Uterus (tissue), 4 donors: ENCODE results near the gene BCAR1. TPM values are rescaled to one million over a fixed set of nuclear protein-coding genes. Genes with fewer than 3 reads are reported as not detected.
"Not testable (repeated sequence)": the region's sequence is repeated elsewhere in the genome, so short reads cannot be mapped to it uniquely, and the experiment has no call there.

Experiments used
- DNase-seq, 2 donors: peaks; one replicate each; pipeline ENCODE4 v3.0.0-alpha.2; 2019 to 2020
- H3K27ac ChIP-seq, 2 donors: fragments of 200-600 bp; sonication (generic); 1 replicate in 1 of 2; 2 replicates in 1 of 2; pipeline ENCODE4 v1.5.1; 2016 to 2018
- H3K27me3 ChIP-seq, 2 donors: fragments of 200-600 bp; sonication (generic); one replicate each; pipeline ENCODE4 v1.5.1; 2018 to 2019; ENCODE audit warnings: control low read depth in 1 of 2
- H3K36me3 ChIP-seq, 2 donors: fragments of 200-600 bp; sonication (generic); one replicate each; pipeline ENCODE4 v1.5.1; 2019; ENCODE audit warnings: control low read depth in 1 of 2
- H3K4me1 ChIP-seq, 2 donors: fragments of 200-600 bp; sonication (generic); one replicate each; pipeline ENCODE4 v1.5.1; 2018 to 2019; ENCODE audit warnings: control low read depth in 1 of 2
- H3K4me3 ChIP-seq, 2 donors: fragments of 200-600 bp; sonication (generic); 1 replicate in 1 of 2; 2 replicates in 1 of 2; pipeline ENCODE4 v1.5.1; 2018 to 2019; ENCODE audit warnings: mild to moderate bottlenecking in 1 of 2
- H3K9me3 ChIP-seq, 2 donors: fragments of 200-600 bp; sonication (generic); one replicate each; pipeline ENCODE4 v1.5.1; 2019; ENCODE audit warnings: control low read depth in 1 of 2
- CTCF ChIP-seq, 4 experiments: fragments of 200-600 bp in 2 of 4; fragments of 450-650 bp in 2 of 4; sonication (generic) in 2 of 4; IDR thresholded peaks; one replicate each; pipeline ENCODE4 v1.5.1; 2016 to 2019; ENCODE audit warnings: antibody characterized with exemption in 4 of 4, mild to moderate bottlenecking in 2 of 4, moderate library complexity in 1 of 4
- POLR2A ChIP-seq, 2 donors: fragments of 450-650 bp; IDR thresholded peaks; one replicate each; pipeline ENCODE4 v1.6.1; 2016; ENCODE audit warnings: antibody characterized with exemption in 2 of 2, mild to moderate bottlenecking in 1 of 2, moderate library complexity in 1 of 2
- intact Hi-C: fragments of 100-400 bp; cut with DNase I; formaldehyde crosslinking; loops from one replicate; pipeline ENCODE4 v1.15.1; 2023; ENCODE audit warnings: low total_unique reads
- total RNA-seq, 4 donors: library from RNA; depleted of rRNA in 3 of 4; stranded (reverse); fragments of >200 nt in 3 of 4; gene quantifications; one replicate each; pipeline versions ENCODE4 v1.1.0 to v1.2.4, GENCODE V29; 2014 to 2023
- donor health status: DM: yes; HTN: yes; CAD: no.

The BCAR1 gene
- total RNA-seq, 4 donors from 2014 or later: 42.8 to 104 (median 47.2) TPM

- Histone ChIP-seq H3K36me3 (no peaks in the 10 kb centered on the region), H3K9me3 (no peaks in the 10 kb centered on the region), H3K27me3 (no peaks in the 10 kb centered on the region), H3K4me1 (no peaks in the 10 kb centered on the region), H3K27ac (no peak overlapping the region), H3K4me3 (no peak overlapping the region)
- intact Hi-C loops: no loop called here
- no peak for DNase-seq
- TF ChIP-seq CTCF (IDR thresholded peaks at IDR 0.05) (no peak), POLR2A (IDR thresholded peaks at IDR 0.05) (no peak)
Observed at GRCh38 chr16:75209944-75210343, 41.5 kb downstream of the BCAR1 start.

GRCh38 chr16:75209514-75209913 is 41.9 kb downstream of the BCAR1 start:
- H3K36me3 ChIP-seq, H3K9me3 ChIP-seq, H3K4me3 ChIP-seq, H3K4me1 ChIP-seq, DNase-seq, H3K27me3 ChIP-seq, H3K27ac ChIP-seq, intact Hi-C loops: not testable (repeated sequence)

- Histone ChIP-seq H3K4me1 (no peaks in the 10 kb centered on the region), H3K27ac (no peak overlapping the region), H3K4me3 (no peak overlapping the region), H3K9me3 (no peaks in the 10 kb centered on the region), H3K27me3 (no peaks in the 10 kb centered on the region), H3K36me3 (no peaks in the 10 kb centered on the region)
- intact Hi-C loops: no loop called here
- no peak for DNase-seq
- TF ChIP-seq CTCF (IDR thresholded peaks at IDR 0.05) (no peak), POLR2A (IDR thresholded peaks at IDR 0.05) (no peak)
Observed at GRCh38 chr16:75208861-75209505, 42.4 kb downstream of the BCAR1 start.

GRCh38 chr16:75208242-75208825 is 43.1 kb downstream of the BCAR1 start:
- no peak overlapping the region for H3K4me3 ChIP-seq
- no peak for DNase-seq
- no peaks in the 10 kb centered on the region for H3K9me3 ChIP-seq
- intact Hi-C loops: no loop called here
- no peaks in the 10 kb centered on the region for H3K4me1 ChIP-seq
- no peaks in the 10 kb centered on the region for H3K27me3 ChIP-seq
- TF ChIP-seq POLR2A (IDR thresholded peaks at IDR 0.05) (no peak), CTCF (IDR thresholded peaks at IDR 0.05) (no peak)
- no peak overlapping the region for H3K27ac ChIP-seq
- no peaks in the 10 kb centered on the region for H3K36me3 ChIP-seq

GRCh38 chr16:75207831-75208230 is 43.6 kb downstream of the BCAR1 start:
- intact Hi-C loops: no loop called here
- H3K9me3 ChIP-seq: no peaks in the 10 kb centered on the region
- no peak overlapping the region for H3K27ac ChIP-seq
- no peaks in the 10 kb centered on the region for H3K4me1 ChIP-seq
- no peaks in the 10 kb centered on the region for H3K27me3 ChIP-seq
- H3K4me3 ChIP-seq: no peak overlapping the region
- no peak for DNase-seq
- no peaks in the 10 kb centered on the region for H3K36me3 ChIP-seq
- no peak for TF ChIP-seq POLR2A (IDR thresholded peaks at IDR 0.05)

- no peak for TF ChIP-seq POLR2A (IDR thresholded peaks at IDR 0.05)
- no peak for TF ChIP-seq CTCF (IDR thresholded peaks at IDR 0.05)
- no peak within 1 kb of the TSS for H3K27ac ChIP-seq
- intact Hi-C loops: no loop called here
- H3K27me3 ChIP-seq: no peaks in the 10 kb centered on the region
- H3K4me3 ChIP-seq: no peak within 1 kb of the TSS
- DNase-seq: no peak
- no peaks in the 10 kb centered on the region for H3K4me1 ChIP-seq
- H3K36me3 ChIP-seq: no peaks in the 10 kb centered on the region
- H3K9me3 ChIP-seq: no peaks in the 10 kb centered on the region
Observed at GRCh38 chr16:75206749-75207451, 44.5 kb downstream of the BCAR1 start, which contains the start of gene CTRB2. Gene CTRB2 (minus strand): TSS chr16:75207161. CDS start chr16:75207141, 20 bp downstream.

- H3K27me3 ChIP-seq, H3K27ac ChIP-seq, H3K9me3 ChIP-seq, H3K4me1 ChIP-seq, intact Hi-C loops, H3K36me3 ChIP-seq, DNase-seq, H3K4me3 ChIP-seq: not testable (repeated sequence)
Observed at GRCh38 chr16:75205961-75206748, 45.3 kb downstream of the BCAR1 start.

- H3K36me3 ChIP-seq, DNase-seq, H3K9me3 ChIP-seq, intact Hi-C loops, H3K4me1 ChIP-seq, H3K27ac ChIP-seq, H3K4me3 ChIP-seq, H3K27me3 ChIP-seq: not testable (repeated sequence)
Observed at GRCh38 chr16:75205438-75205837, 46.0 kb downstream of the BCAR1 start.
